ENCODE measurements around the gene AQR. TPM values are rescaled to one million over a fixed set of nuclear protein-coding genes. Genes with fewer than 3 reads are reported as not detected.
A peak's percentile ranks its signal among the peaks of the same experiment; 100 is the strongest.
"Not testable (repeated sequence)": the region's sequence is repeated elsewhere in the genome, so short reads cannot be mapped to it uniquely, and the experiment has no call there.

AQR gene
- total and polyA plus RNA-seq, 10 of the 15 experiments (the other 5 are each of a cell fraction or from before 2014, with no cell fraction given): 18.2 to 53.5 (median 32.6) TPM

GRCh38 chr15:34928349-34928748 lies 41.2 kb downstream of the AQR start:
- H3K4me1 ChIP-seq (ENCODE audit: control insufficient read depth, insufficient read depth, low read length); FAIRE-seq; ATAC-seq; H3K27ac ChIP-seq (ENCODE audit: control insufficient read depth, insufficient read depth); intact Hi-C loops (cut with micrococcal nuclease; ENCODE audit: unreplicated experiment); DNase-seq (ENCODE audit: low read depth, low spot score); in situ Hi-C loops (cut with MboI); H4K20me1 ChIP-seq (ENCODE audit: control insufficient read depth, insufficient read depth); RAD21 ChIA-PET (ENCODE audit: unreplicated experiment); H3K4me3 ChIP-seq; H3K27me3 ChIP-seq (replicated peaks in 1 of 2; ENCODE audit: control insufficient read depth in 2 of 2, insufficient read depth in 2 of 2, low read length in 1 of 2); H3K9me3 ChIP-seq (replicated peaks; ENCODE audit: control insufficient read depth, insufficient read depth, low read length); H3K79me2 ChIP-seq (ENCODE audit: control insufficient read depth, insufficient read depth, low read length); H2AFZ ChIP-seq (ENCODE audit: control insufficient read depth, low read depth, low read length); SMC1A ChIA-PET (ENCODE audit: uncharacterized antibody, unreplicated experiment); H3K9ac ChIP-seq (ENCODE audit: control insufficient read depth, insufficient read depth, low read length); H3K4me2 ChIP-seq (ENCODE audit: control insufficient read depth, insufficient read depth): not testable (repeated sequence)
- WGBS (ENCODE audit: insufficient coverage, insufficient replicate concordance, low lambda C conversion rate, missing lambda C conversion rate): 98% methylated on average over 6 of the region's 6 CpGs
- CTCF ChIA-PET: interaction anchor here (1.2 to 1.6 kb wide), 2 partner anchors 8 to 41 kb away, joined by 3 to 6 read pairs; partner anchors contain the start of gene AQR
- H3K36me3 ChIP-seq (ENCODE audit: control insufficient read depth in 2 of 2, insufficient read depth in 2 of 2, low read length in 1 of 2): peaks cover 0 to 12% of the 10 kb centered on the region in 2 experiments; a peak in 3 of 4 replicates
- TSS peak; percentile 57 for BruUV-seq (replicated peaks)
- POLR2A ChIA-PET: interaction anchor here (0.5 kb wide), 1 partner anchor 92 kb away, joined by 4 read pairs; no protein-coding TSS in a partner anchor

- Histone ChIP-seq H4K20me1 (ENCODE audit: control insufficient read depth, insufficient read depth) (no peaks in the 10 kb centered on the region), H3K36me3 (ENCODE audit: control insufficient read depth in 2 of 2, insufficient read depth in 2 of 2, low read length in 1 of 2) (peaks cover 0 to 12% of the 10 kb centered on the region in 2 experiments; a peak in 3 of 4 replicates), H3K27ac (ENCODE audit: control insufficient read depth, insufficient read depth) (no peak overlapping the region), H2AFZ (ENCODE audit: control insufficient read depth, low read depth, low read length) (no peak overlapping the region), H3K27me3 (replicated peaks in 1 of 2; ENCODE audit: control insufficient read depth in 2 of 2, insufficient read depth in 2 of 2, low read length in 1 of 2) (no peaks in the 10 kb centered on the region), H3K79me2 (ENCODE audit: control insufficient read depth, insufficient read depth, low read length) (no peaks in the 10 kb centered on the region), H3K4me1 (ENCODE audit: control insufficient read depth, insufficient read depth, low read length) (no peaks in the 10 kb centered on the region), H3K9ac (ENCODE audit: control insufficient read depth, insufficient read depth, low read length) (no peak overlapping the region), H3K9me3 (replicated peaks; ENCODE audit: control insufficient read depth, insufficient read depth, low read length) (no peaks in the 10 kb centered on the region), H3K4me3 (no peak overlapping the region), H3K4me2 (ENCODE audit: control insufficient read depth, insufficient read depth) (no peak overlapping the region)
- 100% methylated on average over 2 of the region's 2 CpGs for WGBS (ENCODE audit: insufficient coverage, insufficient replicate concordance, low lambda C conversion rate, missing lambda C conversion rate)
- no peak for DNase-seq (ENCODE audit: low read depth, low spot score)
- in situ Hi-C loops (cut with MboI): no loop called here
- FAIRE-seq: no peak
- intact Hi-C loops (cut with micrococcal nuclease; ENCODE audit: unreplicated experiment): no loop called here
- POLR2A ChIA-PET: interaction anchor here (0.5 kb wide), 1 partner anchor 91 kb away, joined by 4 read pairs; no protein-coding TSS in a partner anchor
- CTCF ChIA-PET: no interaction called here
- SMC1A ChIA-PET (ENCODE audit: uncharacterized antibody, unreplicated experiment): interaction anchor here (1.4 kb wide), 1 partner anchor 17 kb away, joined by 3 read pairs; no protein-coding TSS in a partner anchor
- no peak for TF ChIP-seq RUNX3 (IDR thresholded peaks at IDR 0.05; ENCODE audit: low read length)
- no peak for TF ChIP-seq RB1 (IDR thresholded peaks at IDR 0.05; ENCODE audit: borderline replicate concordance)
- no peak for TF ChIP-seq IKZF2 (IDR thresholded peaks at IDR 0.05)
- TF ChIP-seq DPF2 (IDR thresholded peaks at IDR 0.05): no peak
- no peak for TF ChIP-seq USF1 (IDR thresholded peaks at IDR 0.05; ENCODE audit: borderline replicate concordance, extremely low read length, insufficient read depth, low read depth, low read length)
- TF ChIP-seq STAT3 (IDR thresholded peaks at IDR 0.05; ENCODE audit: low read depth, low read length): no peak
- TF ChIP-seq CBFB (IDR thresholded peaks at IDR 0.05; ENCODE audit: low read depth): no peak
- no peak for TF ChIP-seq ZNF687 (IDR thresholded peaks at IDR 0.05)
- RAD21 ChIA-PET (ENCODE audit: unreplicated experiment): no interaction called here
- no peak for ATAC-seq
- BruUV-seq (replicated peaks): no TSS peak
Measured at GRCh38 chr15:34927726-34928125, 41.8 kb downstream of the AQR start.

Data from GM12878 (cell line).